PFSK-1 (cell line): Measurements from ENCODE around the gene KLRD1.

ENCODE experiments used
- POLR2AphosphoS5 ChIP-seq: IDR thresholded peaks from 2 replicates; pipeline ENCODE4 v1.6.1; 2012; ENCODE audit warnings: low read depth, mild to moderate bottlenecking, control low read depth, low read length, moderate library complexity
- REST ChIP-seq, 2 experiments: IDR thresholded peaks; 2 replicates each; pipeline versions ENCODE4 v1.6.1 to v1.8.0; 2011 to 2012; ENCODE audit warnings: low read depth in 2 of 2, low read length in 2 of 2, control low read depth in 1 of 2, inconsistent platforms in 1 of 2, mild to moderate bottlenecking in 1 of 2, moderate library complexity in 1 of 2; ENCODE audit not compliant: insufficient read depth in 1 of 2
- SIN3A ChIP-seq: IDR thresholded peaks from 2 replicates; pipeline ENCODE4 v1.6.1; 2012; ENCODE audit warnings: mild to moderate bottlenecking, low read length, moderate library complexity, borderline replicate concordance; ENCODE audit not compliant: insufficient read depth

GRCh38 chr12:10310926-10311720 lies 3.5 kb downstream of the KLRD1 start:
- TF ChIP-seq REST (IDR thresholded peaks at IDR 0.05; ENCODE audit: insufficient read depth in 1 of 2, low read depth in 2 of 2, low read length in 2 of 2): no peak
- TF ChIP-seq POLR2AphosphoS5: no peak
- TF ChIP-seq SIN3A: no peak
